MCF 10A (cell line): Measurements from ENCODE around the gene PYDC1. TPM values are rescaled to one million over a fixed set of nuclear protein-coding genes. Genes with fewer than 3 reads are reported as not detected.

ENCODE experiments used
- BruUV-seq: library from RNA; stranded (reverse); fragments of 400-500 nt; replicated peaks from 2 replicates; lab custom pipeline; 2021; lab: Mats Ljungman, UMichigan
- CTCF ChIA-PET: fragments of 300-600 bp; sonication (Branson Sonifier 250); formaldehyde crosslinking; extraction: SDS; loops from one replicate; lab custom pipeline; 2021; ENCODE audit warnings: antibody characterized with exemption, inconsistent platforms; lab: Yijun Ruan, JAX
- POLR2A ChIA-PET: fragments of 300-600, 350-650 bp; sonication (Branson Sonifier 250); formaldehyde crosslinking; extraction: SDS; loops from one replicate; lab custom pipeline; 2020; ENCODE audit warnings: antibody characterized with exemption, inconsistent platforms; lab: Yijun Ruan, JAX
- DNase-seq: peaks from one replicate; pipeline ENCODE4 v3.0.0-alpha.2; 2018; ENCODE audit not compliant: unreplicated experiment
- H3K27ac Mint-ChIP-seq: one replicate; pipeline ENCODE4 v1.8.0; 2022; ENCODE audit warnings: mild to moderate bottlenecking, low read depth, mixed read lengths; ENCODE audit not compliant: unreplicated experiment
- H3K27me3 Mint-ChIP-seq: one replicate; pipeline ENCODE4 v1.8.0; 2022; ENCODE audit warnings: mixed read lengths; ENCODE audit not compliant: insufficient read depth, unreplicated experiment
- H3K36me3 Mint-ChIP-seq: one replicate; pipeline ENCODE4 v1.8.0; 2022; ENCODE audit warnings: mild to moderate bottlenecking, moderate library complexity, mixed read lengths; ENCODE audit not compliant: insufficient read depth, unreplicated experiment
- H3K4me1 Mint-ChIP-seq: one replicate; pipeline ENCODE4 v1.8.0; 2022; ENCODE audit warnings: mixed read lengths; ENCODE audit not compliant: insufficient read depth, unreplicated experiment
- H3K4me3 Mint-ChIP-seq: one replicate; pipeline ENCODE4 v1.8.0; 2022; ENCODE audit warnings: mild to moderate bottlenecking, moderate library complexity, mixed read lengths; ENCODE audit not compliant: unreplicated experiment
- H3K9me3 Mint-ChIP-seq: one replicate; pipeline ENCODE4 v1.8.0; 2022; ENCODE audit warnings: mixed read lengths; ENCODE audit not compliant: unreplicated experiment
- intact Hi-C: fragments of 100-400 bp; cut with micrococcal nuclease; formaldehyde crosslinking; loops from 2 replicates; pipeline ENCODE4 v1.14.1; 2022
- total RNA-seq: library from RNA; stranded (reverse); gene quantifications from 2 replicates; pipeline ENCODE4 v1.2.3, GENCODE V29; 2022
- TF ChIP-seq, protein P1 (sequence below): fragments of 200-600 bp; IDR thresholded peaks from one replicate; pipeline ENCODE4 v1.8.0; 2022; ENCODE audit warnings: antibody characterized with exemption, mild to moderate bottlenecking; ENCODE audit not compliant: unreplicated experiment

Gene PYDC1
- total RNA-seq, 1 experiment from 2014 or later = not detected

DNA sequence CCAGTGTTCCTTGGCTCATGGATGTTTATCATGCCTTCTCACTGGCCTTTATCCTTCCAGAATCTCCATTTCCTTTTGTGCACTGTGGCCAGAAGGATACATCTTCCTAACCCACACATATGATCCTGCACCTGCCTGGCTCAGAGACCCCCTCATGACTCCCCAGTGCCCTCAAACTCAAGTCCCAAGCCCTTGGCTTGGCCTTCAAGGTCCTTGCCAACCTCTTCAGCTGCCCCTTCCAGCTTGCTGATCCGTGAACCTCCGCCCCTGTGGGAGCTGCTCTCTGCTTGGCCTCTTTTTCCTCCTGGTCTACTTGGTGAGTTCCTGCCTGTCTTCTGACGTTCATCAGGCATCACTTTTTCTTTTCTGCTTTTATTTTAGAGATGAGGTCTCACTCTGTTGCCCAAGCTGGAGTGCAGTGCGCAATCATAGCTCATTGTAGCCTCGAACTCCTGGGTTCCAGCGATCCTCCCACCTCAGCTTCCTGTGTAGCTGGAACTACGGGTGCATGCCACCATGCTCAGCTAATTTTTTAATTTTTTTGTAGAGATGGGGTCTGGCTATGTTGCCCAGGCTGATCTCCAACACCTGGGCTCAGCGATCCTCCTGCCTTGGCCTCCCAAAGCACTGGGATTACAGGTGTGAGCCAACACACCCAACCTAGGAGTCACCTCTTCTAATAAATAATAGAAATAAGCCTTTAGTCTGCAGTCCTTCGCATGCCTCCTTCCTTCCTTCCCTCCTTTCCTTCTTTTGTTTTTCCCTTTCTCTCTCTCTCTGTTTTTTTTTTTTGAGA, 11.9 kb downstream of the PYDC1 start:
- ChIA-PET POLR2A (interaction anchor here (1.2 kb wide), 1 partner anchor 12 kb away, joined by 3 read pairs; no protein-coding TSS in a partner anchor), CTCF (no interaction called here)
- no peak overlapping the region for H3K27ac Mint-ChIP-seq
- no peaks in the 10 kb centered on the region for H3K36me3 Mint-ChIP-seq
- TF ChIP-seq, protein P1, sequence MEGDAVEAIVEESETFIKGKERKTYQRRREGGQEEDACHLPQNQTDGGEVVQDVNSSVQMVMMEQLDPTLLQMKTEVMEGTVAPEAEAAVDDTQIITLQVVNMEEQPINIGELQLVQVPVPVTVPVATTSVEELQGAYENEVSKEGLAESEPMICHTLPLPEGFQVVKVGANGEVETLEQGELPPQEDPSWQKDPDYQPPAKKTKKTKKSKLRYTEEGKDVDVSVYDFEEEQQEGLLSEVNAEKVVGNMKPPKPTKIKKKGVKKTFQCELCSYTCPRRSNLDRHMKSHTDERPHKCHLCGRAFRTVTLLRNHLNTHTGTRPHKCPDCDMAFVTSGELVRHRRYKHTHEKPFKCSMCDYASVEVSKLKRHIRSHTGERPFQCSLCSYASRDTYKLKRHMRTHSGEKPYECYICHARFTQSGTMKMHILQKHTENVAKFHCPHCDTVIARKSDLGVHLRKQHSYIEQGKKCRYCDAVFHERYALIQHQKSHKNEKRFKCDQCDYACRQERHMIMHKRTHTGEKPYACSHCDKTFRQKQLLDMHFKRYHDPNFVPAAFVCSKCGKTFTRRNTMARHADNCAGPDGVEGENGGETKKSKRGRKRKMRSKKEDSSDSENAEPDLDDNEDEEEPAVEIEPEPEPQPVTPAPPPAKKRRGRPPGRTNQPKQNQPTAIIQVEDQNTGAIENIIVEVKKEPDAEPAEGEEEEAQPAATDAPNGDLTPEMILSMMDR = no peak
- no peak overlapping the region for H3K4me3 Mint-ChIP-seq
- intact Hi-C loops = no loop called here
- H3K4me1 Mint-ChIP-seq = peaks cover 12% of the 10 kb centered on the region
- DNase-seq = no peak
- H3K9me3 Mint-ChIP-seq = peaks cover 4% of the 10 kb centered on the region
- BruUV-seq = no TSS peak
- H3K27me3 Mint-ChIP-seq = peaks cover 21% of the 10 kb centered on the region

DNA sequence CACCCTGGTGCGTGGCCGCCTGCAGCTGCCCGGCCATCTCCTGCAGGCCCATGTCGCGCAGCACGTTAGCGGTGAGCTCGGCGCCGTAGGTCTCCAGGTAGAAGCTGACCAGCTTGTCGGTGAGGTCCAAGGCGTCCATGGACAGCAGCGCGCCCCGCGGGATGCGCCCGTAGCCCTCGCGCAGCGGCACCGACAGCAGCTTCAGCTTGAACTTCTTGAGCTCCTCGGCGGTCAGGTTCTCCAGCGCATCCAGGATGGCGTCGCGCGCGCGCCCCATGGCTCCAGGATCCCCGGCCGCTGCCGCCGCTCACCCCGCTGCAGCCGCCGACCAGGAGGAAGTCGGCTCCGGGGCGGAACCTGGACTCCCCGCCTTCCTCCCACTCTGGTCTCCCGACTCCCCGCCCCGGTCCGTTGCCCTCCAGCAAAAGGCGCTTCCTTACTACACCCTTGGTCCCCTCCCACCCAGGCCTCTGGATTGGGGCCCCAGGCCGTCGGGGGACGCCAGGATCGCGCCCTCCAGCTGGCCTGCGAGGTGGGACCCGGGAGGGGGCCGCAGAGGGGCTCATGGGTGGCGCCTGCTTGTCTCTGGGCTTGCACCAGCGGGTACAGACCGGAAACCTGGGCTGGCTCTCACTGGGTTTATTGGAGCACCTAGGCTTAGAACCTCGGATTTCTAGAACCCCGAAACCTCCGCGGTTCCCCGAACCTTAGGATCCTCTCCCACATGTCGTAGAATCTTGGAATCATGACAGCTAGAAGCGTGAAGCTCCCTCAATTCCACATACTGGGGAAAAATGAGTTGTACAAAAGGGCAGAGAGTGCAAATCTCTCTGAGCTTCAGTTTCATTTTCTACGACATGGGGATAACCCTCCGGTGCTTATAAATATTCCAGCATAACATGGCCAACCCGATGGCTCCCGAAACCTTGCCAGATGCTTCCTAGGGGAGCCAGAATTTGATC, 14.2 kb downstream of the PYDC1 start, which contains the start of gene PYCARD:
PYCARD (minus strand) TSS at position 347 of the 962 bp plus-strand sequence; CDS start at position 277, 70 bp downstream.
- Mint-ChIP-seq H3K4me1 (peaks cover 12% of the 10 kb centered on the region), H3K36me3 (peaks cover 9% of the 10 kb centered on the region), H3K27ac (no peak within 1 kb of the TSS), H3K4me3 (no peak within 1 kb of the TSS), H3K9me3 (peaks cover 4% of the 10 kb centered on the region), H3K27me3 (peaks cover 21% of the 10 kb centered on the region)
- ChIA-PET CTCF (interaction anchor here (0.6 to 2.1 kb wide), 4 partner anchors 12 to 508 kb away, joined by 3 to 5 read pairs (median 3); no protein-coding TSS in a partner anchor), POLR2A (interaction anchor here (0.5 to 2.3 kb wide), 4 partner anchors 10 to 74 kb away, joined by 3 to 13 read pairs (median 5); partner anchors contain the start of gene FUS)
- no TSS peak for BruUV-seq
- TF ChIP-seq, protein P1 = no peak
- intact Hi-C loops = no loop called here
- DNase-seq = no peak

DNA sequence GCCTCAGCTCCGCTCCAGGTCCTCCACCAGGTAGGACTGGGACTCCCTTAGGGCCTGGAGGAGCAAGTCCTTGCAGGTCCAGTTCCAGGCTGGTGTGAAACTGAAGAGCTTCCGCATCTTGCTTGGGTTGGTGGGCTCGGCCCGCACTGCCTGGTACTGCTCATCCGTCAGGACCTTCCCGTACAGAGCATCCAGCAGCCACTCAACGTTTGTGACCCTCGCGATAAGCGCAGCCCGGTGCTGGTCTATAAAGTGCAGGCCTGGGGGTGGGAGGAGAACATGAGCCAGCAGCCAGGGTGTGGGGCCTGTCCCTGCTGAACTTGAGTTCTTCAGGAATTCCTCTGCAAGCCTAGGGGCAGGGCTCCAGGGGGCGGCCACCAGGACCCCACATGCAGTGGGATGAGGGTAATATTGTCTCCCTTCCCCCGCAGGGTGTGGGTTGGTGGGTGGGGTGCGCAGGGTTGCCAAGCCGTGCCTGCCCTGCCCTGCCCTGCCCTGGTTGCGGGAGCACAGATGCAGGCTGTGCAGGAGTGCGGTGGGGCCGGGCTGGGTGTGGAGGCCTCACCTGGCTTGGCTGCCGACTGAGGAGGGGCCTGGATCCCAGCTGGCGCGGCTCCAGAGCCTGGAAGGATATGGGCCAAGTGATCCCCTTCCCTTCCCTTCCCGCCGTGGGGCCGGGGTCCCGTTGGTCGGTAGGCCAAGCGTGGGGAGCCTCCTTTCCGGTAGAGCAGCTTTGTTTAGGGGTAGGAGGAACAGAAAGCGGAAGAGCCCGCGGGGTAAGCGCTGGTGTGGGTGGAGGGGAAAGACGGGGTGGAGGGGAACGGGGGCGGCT, 15.1 kb downstream of the PYDC1 start:
- Mint-ChIP-seq H3K9me3 (peaks cover 4% of the 10 kb centered on the region), H3K27me3 (peaks cover 21% of the 10 kb centered on the region), H3K27ac (no peak overlapping the region), H3K4me3 (no peak overlapping the region), H3K36me3 (peaks cover 13% of the 10 kb centered on the region), H3K4me1 (peaks cover 12% of the 10 kb centered on the region)
- POLR2A ChIA-PET = interaction anchor here (0.6 to 2.3 kb wide), 13 partner anchors 10 to 257 kb away, joined by 3 to 13 read pairs (median 4); partner anchors contain the start of genes FUS, KAT8, ZNF646 and ZNF668
- DNase-seq = no peak
- CTCF ChIA-PET = interaction anchor here (0.5 to 2.1 kb wide), 11 partner anchors 9 to 251 kb away, joined by 3 to 5 read pairs (median 3); no protein-coding TSS in a partner anchor
- no TSS peak for BruUV-seq
- TF ChIP-seq, protein P1 = no peak
- intact Hi-C loops = loop anchor here (2.0 kb wide), 1 partner anchor 241 kb away; the partner anchor contains the start of gene ZNF843
